Measurements from ENCODE around the gene SCUBE1. TPM values are rescaled to one million over a fixed set of nuclear protein-coding genes. Genes with fewer than 3 reads are reported as not detected.

The SCUBE1 gene
- total RNA-seq, 1 donor from 2014 or later, result 16.6 TPM

GRCh38 chr22:43212434-43212952 lies 130.7 kb downstream of the SCUBE1 start:
- no peaks in the 10 kb centered on the region for H3K27me3 ChIP-seq (ENCODE audit: low read depth)
- H3K9me3 ChIP-seq, result no peaks in the 10 kb centered on the region
- no peak overlapping the region for H3K27ac ChIP-seq
- intact Hi-C loops (cut with DNase I), result no loop called here
- H3K36me3 ChIP-seq, result no peaks in the 10 kb centered on the region
- no peak for ATAC-seq
- no peak overlapping the region for H3K4me3 ChIP-seq
- no peak for TF ChIP-seq CTCF (IDR thresholded peaks at IDR 0.05)
- no peak for DNase-seq
- no peaks in the 10 kb centered on the region for H3K4me1 ChIP-seq

- no peaks in the 10 kb centered on the region for H3K4me1 ChIP-seq
- ATAC-seq, result no peak
- no peak for TF ChIP-seq CTCF (IDR thresholded peaks at IDR 0.05)
These were observed 131.2 kb downstream of the SCUBE1 start for GRCh38 chr22:43211941-43212433.

GRCh38 chr22:43210631-43211515 lies 132.3 kb downstream of the SCUBE1 start:
- H3K36me3 ChIP-seq, result no peaks in the 10 kb centered on the region
- H3K27ac ChIP-seq, result no peak overlapping the region
- no peaks in the 10 kb centered on the region for H3K27me3 ChIP-seq (ENCODE audit: low read depth)
- DNase-seq (no peak), ATAC-seq (no peak)
- no peak overlapping the region for H3K4me3 ChIP-seq
- TF ChIP-seq CTCF (IDR thresholded peaks at IDR 0.05), result no peak
- H3K4me1 ChIP-seq, result no peaks in the 10 kb centered on the region
- H3K9me3 ChIP-seq, result no peaks in the 10 kb centered on the region
- intact Hi-C loops (cut with DNase I), result no loop called here

More at GRCh38 chr22:43211941-43212433, 131.2 kb downstream of the SCUBE1 start:
- H3K4me3 ChIP-seq, result no peak overlapping the region
- no peaks in the 10 kb centered on the region for H3K27me3 ChIP-seq (ENCODE audit: low read depth)
- no peak overlapping the region for H3K27ac ChIP-seq
- H3K36me3 ChIP-seq, result no peaks in the 10 kb centered on the region
- no peaks in the 10 kb centered on the region for H3K9me3 ChIP-seq
- intact Hi-C loops (cut with DNase I), result no loop called here
- DNase-seq, result no peak

- intact Hi-C loops (cut with DNase I), result no loop called here
- Histone ChIP-seq H3K27me3 (ENCODE audit: low read depth) (no peaks in the 10 kb centered on the region), H3K36me3 (no peaks in the 10 kb centered on the region), H3K4me3 (no peak overlapping the region), H3K4me1 (no peaks in the 10 kb centered on the region), H3K27ac (no peak overlapping the region), H3K9me3 (no peaks in the 10 kb centered on the region)
- TF ChIP-seq CTCF (IDR thresholded peaks at IDR 0.05), result no peak
- no peak for DNase-seq
- no peak for ATAC-seq
These were observed 133.2 kb downstream of the SCUBE1 start for GRCh38 chr22:43209971-43210370.

- intact Hi-C loops (cut with DNase I), result no loop called here
- no peaks in the 10 kb centered on the region for H3K36me3 ChIP-seq
- H3K27me3 ChIP-seq (ENCODE audit: low read depth), result no peaks in the 10 kb centered on the region
- ATAC-seq (no peak), DNase-seq (no peak)
- no peak overlapping the region for H3K27ac ChIP-seq
- H3K4me3 ChIP-seq, result no peak overlapping the region
- no peak for TF ChIP-seq CTCF (IDR thresholded peaks at IDR 0.05)
- no peaks in the 10 kb centered on the region for H3K4me1 ChIP-seq
- no peaks in the 10 kb centered on the region for H3K9me3 ChIP-seq
These were observed 133.7 kb downstream of the SCUBE1 start for GRCh38 chr22:43209523-43209890.
